Lower leg skin (tissue), 3 donors: Measurements from ENCODE around the gene DCAF7.

Source experiments
- CTCF ChIP-seq, 3 donors: fragments of 450-650 bp; IDR thresholded peaks; one replicate each; pipeline ENCODE4 v1.5.1; 2016; ENCODE audit warnings: antibody characterized with exemption in 3 of 3, mild to moderate bottlenecking in 3 of 3, moderate library complexity in 2 of 3
- POLR2A ChIP-seq, 2 donors: fragments of 450-650 bp; IDR thresholded peaks; one replicate each; pipeline ENCODE4 v1.6.1; 2016 to 2017; ENCODE audit warnings: antibody characterized with exemption in 2 of 2, mild to moderate bottlenecking in 1 of 2, moderate library complexity in 1 of 2

DNA sequence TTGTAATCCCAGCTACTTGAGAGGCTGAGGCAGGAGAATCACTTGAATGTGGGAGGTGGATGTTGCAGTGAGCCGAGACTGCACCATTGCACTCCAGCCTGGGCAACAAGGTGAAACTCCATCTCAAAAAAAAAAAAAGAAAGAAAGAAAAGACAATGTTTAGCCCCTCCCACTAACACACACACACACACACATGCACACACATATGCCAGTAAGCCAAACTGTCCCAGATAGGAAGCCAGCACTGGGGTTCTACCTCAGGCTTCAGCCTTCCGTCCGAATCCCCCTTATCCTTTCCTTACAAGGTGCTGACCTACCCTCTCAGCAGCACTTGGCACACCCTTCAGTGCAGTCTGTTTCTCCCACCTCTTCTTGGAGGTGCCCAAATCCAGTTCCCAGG is 35.8 kb upstream of the DCAF7 start:
- TF ChIP-seq CTCF (IDR thresholded peaks at IDR 0.05) (no peak), POLR2A (IDR thresholded peaks at IDR 0.05) (no peak)
